ENCODE measurements around the gene HAPLN3.
"Not testable (repeated sequence)": the region's sequence is repeated elsewhere in the genome, so short reads cannot be mapped to it uniquely, and the experiment has no call there.

The HAPLN3 gene

GRCh38 chr15:88894819-88895767, at the start of gene HAPLN3:
Gene HAPLN3, minus strand, starts transcription at chr15:88895544. Its CDS starts 8,246 bp downstream, at chr15:88887298.
- Mint-ChIP-seq H3K4me1 (peaks cover 37% of the 10 kb centered on the region), H3K27me3 (peaks cover 5% of the 10 kb centered on the region), H3K4me3 (peak within 1 kb of the TSS; percentile 90), H3K27ac (peak within 1 kb of the TSS; percentile 87), H3K9me3 (no peaks in the 10 kb centered on the region), H3K36me3 (peaks cover 9% of the 10 kb centered on the region)
- peak; percentile 80 for DNase-seq
- CTCF ChIA-PET = interaction anchor here (0.6 to 3.2 kb wide), 8 partner anchors 10 to 276 kb away, joined by 3 to 31 read pairs (median 4); no protein-coding TSS in a partner anchor

- Mint-ChIP-seq H3K4me1 (no peaks in the 10 kb centered on the region), H3K36me3 (no peaks in the 10 kb centered on the region), H3K4me3 (no peak overlapping the region), H3K27me3 (peaks cover 10% of the 10 kb centered on the region), H3K27ac (no peak overlapping the region), H3K9me3 (no peaks in the 10 kb centered on the region)
- CTCF ChIA-PET = no interaction called here
- DNase-seq = no peak
Measured at GRCh38 chr15:88940110-88940675, 44.8 kb upstream of the HAPLN3 start.

DNA sequence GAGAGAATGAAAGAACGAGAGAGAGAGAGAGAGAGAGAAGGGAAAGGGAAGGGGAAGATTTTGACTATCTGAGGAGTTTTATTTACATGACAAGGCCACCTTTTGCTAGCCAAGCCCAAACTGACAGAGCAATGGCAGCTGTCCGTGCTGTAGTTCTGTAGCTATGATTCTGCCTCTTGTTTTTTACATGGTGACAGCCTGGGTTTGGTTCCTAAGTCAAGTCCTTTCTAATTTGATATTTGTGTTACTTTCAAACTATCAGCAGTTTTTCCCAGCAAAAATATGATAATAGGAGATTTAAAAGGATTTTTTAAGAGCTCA, 44.1 kb upstream of the HAPLN3 start:
- H3K27me3 Mint-ChIP-seq = peaks cover 5% of the 10 kb centered on the region
- H3K4me3 Mint-ChIP-seq = no peak overlapping the region
- no peaks in the 10 kb centered on the region for H3K36me3 Mint-ChIP-seq
- H3K4me1 Mint-ChIP-seq = no peaks in the 10 kb centered on the region
- no peak for DNase-seq
- H3K27ac Mint-ChIP-seq = peak overlapping the region; percentile 68
- CTCF ChIA-PET = no interaction called here
- H3K9me3 Mint-ChIP-seq = no peaks in the 10 kb centered on the region

GRCh38 chr15:88938802-88939485, 43.6 kb upstream of the HAPLN3 start:
- no peaks in the 10 kb centered on the region for H3K36me3 Mint-ChIP-seq
- CTCF ChIA-PET = interaction anchor here (0.6 to 1.8 kb wide), 3 partner anchors 14 to 64 kb away, joined by 3 to 5 read pairs (median 3); no protein-coding TSS in a partner anchor
- peaks cover 5% of the 10 kb centered on the region for H3K27me3 Mint-ChIP-seq
- no peak overlapping the region for H3K4me3 Mint-ChIP-seq
- peak overlapping the region; percentile 68 for H3K27ac Mint-ChIP-seq
- H3K4me1 Mint-ChIP-seq = no peaks in the 10 kb centered on the region
- no peak for DNase-seq
- H3K9me3 Mint-ChIP-seq = no peaks in the 10 kb centered on the region

DNA sequence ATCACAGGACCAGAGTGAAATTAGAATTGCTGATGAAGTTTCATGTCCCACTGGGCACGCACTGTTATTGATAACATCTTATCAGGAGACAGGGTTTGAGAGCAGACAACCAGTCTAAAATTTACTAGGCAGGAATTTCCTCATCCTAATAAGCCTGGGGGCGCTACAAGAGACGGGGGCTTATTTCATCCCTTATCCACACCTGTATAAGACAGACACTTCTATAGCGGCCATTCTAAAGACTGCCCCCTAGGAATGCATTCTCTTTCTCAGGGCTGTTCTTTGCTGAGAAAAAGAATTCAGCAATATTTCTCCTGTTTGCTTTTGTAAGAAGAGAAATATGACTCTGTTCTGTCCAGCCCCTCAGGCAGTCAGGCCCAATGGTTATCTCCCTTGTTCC, 39.1 kb upstream of the HAPLN3 start:
- H3K9me3 Mint-ChIP-seq, CTCF ChIA-PET, H3K4me1 Mint-ChIP-seq, H3K27ac Mint-ChIP-seq, DNase-seq, H3K36me3 Mint-ChIP-seq, H3K4me3 Mint-ChIP-seq: not testable (repeated sequence)
- peaks cover 36% of the 10 kb centered on the region for H3K27me3 Mint-ChIP-seq

- CTCF ChIA-PET = no interaction called here
- Mint-ChIP-seq H3K36me3 (no peaks in the 10 kb centered on the region), H3K27ac (no peak overlapping the region), H3K27me3 (peaks cover 31% of the 10 kb centered on the region), H3K9me3 (peaks cover 2% of the 10 kb centered on the region), H3K4me3 (no peak overlapping the region), H3K4me1 (no peaks in the 10 kb centered on the region)
- no peak for DNase-seq
Measured at GRCh38 chr15:88932875-88933330, 37.6 kb upstream of the HAPLN3 start.

DNA sequence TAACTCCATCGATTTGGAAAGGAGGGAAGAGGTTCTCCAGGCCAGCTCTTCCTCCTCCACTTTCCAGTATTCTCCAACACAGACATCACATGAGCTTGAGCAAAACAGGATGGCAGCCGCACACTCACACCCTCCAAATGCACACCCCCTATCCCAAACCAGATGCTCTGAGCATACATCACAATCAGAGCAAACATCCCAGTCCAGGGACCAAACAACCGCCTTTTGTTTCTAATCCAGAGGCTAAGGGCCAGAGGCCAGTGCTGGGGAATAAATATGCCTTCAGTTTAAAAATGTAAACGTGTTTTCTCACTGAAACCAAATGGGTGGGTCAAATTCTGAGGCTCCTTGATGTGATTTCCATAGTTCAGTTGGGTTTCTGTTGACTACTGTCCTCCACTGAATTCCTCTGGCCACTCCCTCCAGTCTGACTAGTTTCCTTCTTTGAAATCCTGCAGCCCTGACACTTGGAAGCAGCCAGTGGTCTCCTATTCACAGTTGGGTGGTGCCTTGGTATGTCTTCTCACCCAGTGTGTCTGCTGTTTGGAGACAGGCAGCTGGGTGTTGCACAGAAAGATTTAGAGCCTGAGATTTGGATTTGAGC, 37.0 kb upstream of the HAPLN3 start:
- H3K27me3 Mint-ChIP-seq = peaks cover 31% of the 10 kb centered on the region
- CTCF ChIA-PET = no interaction called here
- no peaks in the 10 kb centered on the region for H3K4me1 Mint-ChIP-seq
- DNase-seq = no peak
- H3K9me3 Mint-ChIP-seq = peaks cover 3% of the 10 kb centered on the region
- no peak overlapping the region for H3K27ac Mint-ChIP-seq
- no peak overlapping the region for H3K4me3 Mint-ChIP-seq
- no peaks in the 10 kb centered on the region for H3K36me3 Mint-ChIP-seq

- DNase-seq = no peak
- H3K36me3 Mint-ChIP-seq = no peaks in the 10 kb centered on the region
- no peaks in the 10 kb centered on the region for H3K4me1 Mint-ChIP-seq
- no peak overlapping the region for H3K27ac Mint-ChIP-seq
- H3K9me3 Mint-ChIP-seq = peaks cover 3% of the 10 kb centered on the region
- peaks cover 36% of the 10 kb centered on the region for H3K27me3 Mint-ChIP-seq
- CTCF ChIA-PET = no interaction called here
- H3K4me3 Mint-ChIP-seq = no peak overlapping the region
Measured at GRCh38 chr15:88930579-88930978, 35.2 kb upstream of the HAPLN3 start.

- H3K36me3 Mint-ChIP-seq, DNase-seq, H3K4me1 Mint-ChIP-seq, CTCF ChIA-PET, H3K27ac Mint-ChIP-seq, H3K9me3 Mint-ChIP-seq, H3K4me3 Mint-ChIP-seq: not testable (repeated sequence)
- peaks cover 36% of the 10 kb centered on the region for H3K27me3 Mint-ChIP-seq
Measured at GRCh38 chr15:88929358-88930098, 34.2 kb upstream of the HAPLN3 start.

DNA sequence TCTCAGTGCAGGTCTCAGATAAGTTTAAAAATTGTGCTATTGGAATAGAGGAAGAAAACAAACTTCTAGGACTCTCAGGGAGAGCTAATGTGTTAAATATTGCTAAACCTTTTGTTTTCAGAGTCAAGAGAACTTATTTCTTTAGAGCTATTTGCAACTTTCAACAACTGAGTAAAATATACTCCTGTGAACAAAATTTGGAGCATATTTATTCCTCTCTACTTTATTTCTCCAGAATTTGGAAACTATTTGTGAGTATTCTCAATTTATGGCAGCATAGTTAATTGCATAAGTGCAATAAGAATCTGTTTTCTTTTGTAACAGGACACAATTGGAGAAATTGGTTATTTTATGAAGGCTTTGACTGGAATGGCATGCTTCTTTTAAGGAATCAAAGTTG, 32.8 kb upstream of the HAPLN3 start:
- H3K27me3 Mint-ChIP-seq = peaks cover 35% of the 10 kb centered on the region
- DNase-seq, H3K9me3 Mint-ChIP-seq, H3K4me3 Mint-ChIP-seq, H3K4me1 Mint-ChIP-seq, H3K27ac Mint-ChIP-seq, H3K36me3 Mint-ChIP-seq, CTCF ChIA-PET: not testable (repeated sequence)

DNA sequence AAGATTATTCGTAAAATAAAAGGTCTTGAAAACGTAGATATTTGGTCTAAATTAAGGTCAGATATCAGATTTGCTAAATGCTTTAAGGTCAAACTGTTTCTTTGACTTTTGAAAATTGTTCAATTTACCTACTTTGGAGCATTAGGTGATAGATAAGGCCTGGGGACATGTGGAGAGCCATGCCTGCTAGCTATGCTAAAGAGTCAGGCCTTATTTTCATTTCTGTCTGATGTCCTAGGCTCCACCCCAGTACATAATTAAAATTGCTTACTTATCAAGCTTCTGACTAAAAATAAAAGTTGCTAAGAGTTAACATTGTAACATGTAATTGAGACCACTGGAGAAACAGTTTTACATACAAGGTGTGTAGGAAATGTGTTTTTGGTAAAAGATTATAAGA, 30.3 kb upstream of the HAPLN3 start:
- H3K27me3 Mint-ChIP-seq = peaks cover 27% of the 10 kb centered on the region
- CTCF ChIA-PET = interaction anchor here (0.8 to 1.2 kb wide), 2 partner anchors 21 to 22 kb away, joined by 3 read pairs; no protein-coding TSS in a partner anchor
- H3K9me3 Mint-ChIP-seq, DNase-seq, H3K36me3 Mint-ChIP-seq, H3K4me1 Mint-ChIP-seq, H3K4me3 Mint-ChIP-seq, H3K27ac Mint-ChIP-seq: not testable (repeated sequence)

- Mint-ChIP-seq H3K4me1 (peaks cover 13% of the 10 kb centered on the region), H3K27me3 (peaks cover 26% of the 10 kb centered on the region)
- not testable (repeated sequence) for H3K36me3 Mint-ChIP-seq, DNase-seq, H3K27ac Mint-ChIP-seq, H3K4me3 Mint-ChIP-seq, H3K9me3 Mint-ChIP-seq
- CTCF ChIA-PET = interaction anchor here (3.4 kb wide), 1 partner anchor 16 kb away, joined by 17 read pairs; no protein-coding TSS in a partner anchor
Measured at GRCh38 chr15:88920892-88921435, 25.6 kb upstream of the HAPLN3 start.

- H3K4me1 Mint-ChIP-seq = peaks cover 13% of the 10 kb centered on the region
- CTCF ChIA-PET = interaction anchor here (0.5 to 3.4 kb wide), 2 partner anchors 15 to 257 kb away, joined by 3 to 17 read pairs; no protein-coding TSS in a partner anchor
- H3K4me3 Mint-ChIP-seq = no peak overlapping the region
- peaks cover 25% of the 10 kb centered on the region for H3K27me3 Mint-ChIP-seq
- DNase-seq = no peak
- H3K36me3 Mint-ChIP-seq = no peaks in the 10 kb centered on the region
- H3K9me3 Mint-ChIP-seq = no peaks in the 10 kb centered on the region
- H3K27ac Mint-ChIP-seq = no peak overlapping the region
Measured at GRCh38 chr15:88920186-88920891, 25.0 kb upstream of the HAPLN3 start.

All from activated naive CD4-positive, alpha-beta T cell treated with anti-CD3 and anti-CD28 coated beads, Interleukin-2, amount 10 ng/mL, durations not matched to agents 7 days and 5 days (primary cell).